Psoas muscle (tissue), 8 donors: Measurements from ENCODE around the gene OTUB1. TPM values are rescaled to one million over a fixed set of nuclear protein-coding genes. Genes with fewer than 3 reads are reported as not detected.
"Not testable (repeated sequence)": the region's sequence is repeated elsewhere in the genome, so short reads cannot be mapped to it uniquely, and the experiment has no call there.

Experiments used
- ATAC-seq, 4 donors: fragments of 200-7000 bp; cut with Tn5 transposase; one replicate each; pipeline ENCODE4 v1.9.1; 2020; ENCODE audit warnings: moderate library complexity in 3 of 4, mild to moderate bottlenecking in 2 of 4
- DNase-seq, 2 donors: peaks; one replicate each; pipeline ENCODE4 v3.0.0-alpha.2; 2020
- H3K27ac ChIP-seq: fragments of 200-600 bp; one replicate; pipeline ENCODE4 v1.8.0; 2022
- H3K27me3 ChIP-seq, 3 donors: fragments of 200-600 bp in 1 of 3; one replicate each; pipeline versions ENCODE4 v1.6.1 to v1.8.0; 2013 to 2022; ENCODE audit warnings: low read length in 2 of 3, mild to moderate bottlenecking in 2 of 3, moderate library complexity in 1 of 3; ENCODE audit not compliant: insufficient read depth in 3 of 3
- H3K36me3 ChIP-seq, 2 donors: fragments of 200-600 bp in 1 of 2; one replicate each; pipeline versions ENCODE4 v1.6.1 to v1.8.0; 2013 to 2022; ENCODE audit warnings: low read depth in 1 of 2, mild to moderate bottlenecking in 1 of 2, moderate library complexity in 1 of 2; ENCODE audit not compliant: insufficient read depth in 1 of 2
- H3K4me1 ChIP-seq: fragments of 200-600 bp; one replicate; pipeline ENCODE4 v1.8.0; 2022
- H3K4me3 ChIP-seq: fragments of 200-600 bp; one replicate; pipeline ENCODE4 v1.8.0; 2022; ENCODE audit warnings: mild to moderate bottlenecking
- H3K9me3 ChIP-seq: fragments of 200-600 bp; one replicate; pipeline ENCODE4 v1.8.0; 2022
- WGBS, 3 donors: extraction: QIAGEN DNeasy Blood & Tissue Kit; methylation state at CpG; one replicate each; pipeline versions ENCODE4 v1.1.6 to v1.1.7; 2013; 5-methylcytosine and 5-hydroxymethylcytosine counted together
- intact Hi-C, 2 donors: fragments of 100-400 bp; cut with DNase I; formaldehyde crosslinking; loops; one replicate each; pipeline versions ENCODE4 v1.11.0 to v1.14.2; 2022
- polyA plus RNA-seq, 3 donors: library from polyadenylated mRNA; stranded (reverse); fragments of 200-250 nt; gene quantifications; one replicate each; pipeline ENCODE4 v1.2.3, GENCODE V29; 2013
- total RNA-seq, 4 donors: library from RNA; stranded (reverse); fragmentation: NEBNext Ultra II Directional in 2 of 4; extraction: Animal tissue kit (Norgen Biotek cat#: 25700) in 2 of 4; gene quantifications; one replicate each; pipeline versions ENCODE4 v1.2.1 to v1.2.4, GENCODE V29; 2021 to 2023
- TF ChIP-seq, protein P1 (sequence below): fragments of 200-600 bp; IDR thresholded peaks from one replicate; pipeline ENCODE4 v1.8.0; 2022; ENCODE audit warnings: antibody characterized with exemption
- donor health status: healthy with polysubstance abuse.
- donor health status: DM: no; HTN: no; CAD: no; lungs with moderate emphysema.
- donor health status: Bipolar disorder and iron deficiency.
- donor health status: healthy.
- donor health status: DM: yes; HTN: yes; CAD: no.
- donor health status: DM: no; HTN: no; CAD: no.
- donor health status: DM: no; HTN: no; CAD: no.
- donor health status: DM: yes; HTN: yes; CAD: no.

Gene OTUB1
- total and polyA plus RNA-seq, 7 donors, result 39.4 to 75.4 (median 47.8) TPM

DNA sequence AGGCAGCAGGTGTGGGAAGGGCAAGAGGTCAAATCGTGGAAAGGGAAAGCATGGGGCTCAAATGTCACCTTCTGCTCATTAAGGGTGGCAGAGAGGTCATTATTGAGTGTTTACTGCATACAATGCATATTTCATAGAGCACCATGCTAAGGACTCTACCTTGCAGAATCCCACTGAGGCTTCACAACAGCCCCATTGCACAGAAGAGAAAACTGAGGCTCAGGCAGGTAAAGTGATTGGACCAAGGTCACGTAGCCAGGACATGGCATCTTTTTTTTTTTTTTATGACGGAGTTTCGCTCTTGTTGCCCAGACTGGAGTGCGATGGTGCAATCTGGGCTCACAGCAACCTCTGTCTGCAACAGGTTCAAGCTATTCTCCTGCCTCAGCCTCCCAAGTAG is 57.3 kb downstream of the OTUB1 start:
- TF ChIP-seq, protein P1, sequence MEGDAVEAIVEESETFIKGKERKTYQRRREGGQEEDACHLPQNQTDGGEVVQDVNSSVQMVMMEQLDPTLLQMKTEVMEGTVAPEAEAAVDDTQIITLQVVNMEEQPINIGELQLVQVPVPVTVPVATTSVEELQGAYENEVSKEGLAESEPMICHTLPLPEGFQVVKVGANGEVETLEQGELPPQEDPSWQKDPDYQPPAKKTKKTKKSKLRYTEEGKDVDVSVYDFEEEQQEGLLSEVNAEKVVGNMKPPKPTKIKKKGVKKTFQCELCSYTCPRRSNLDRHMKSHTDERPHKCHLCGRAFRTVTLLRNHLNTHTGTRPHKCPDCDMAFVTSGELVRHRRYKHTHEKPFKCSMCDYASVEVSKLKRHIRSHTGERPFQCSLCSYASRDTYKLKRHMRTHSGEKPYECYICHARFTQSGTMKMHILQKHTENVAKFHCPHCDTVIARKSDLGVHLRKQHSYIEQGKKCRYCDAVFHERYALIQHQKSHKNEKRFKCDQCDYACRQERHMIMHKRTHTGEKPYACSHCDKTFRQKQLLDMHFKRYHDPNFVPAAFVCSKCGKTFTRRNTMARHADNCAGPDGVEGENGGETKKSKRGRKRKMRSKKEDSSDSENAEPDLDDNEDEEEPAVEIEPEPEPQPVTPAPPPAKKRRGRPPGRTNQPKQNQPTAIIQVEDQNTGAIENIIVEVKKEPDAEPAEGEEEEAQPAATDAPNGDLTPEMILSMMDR, result no peak
- Histone ChIP-seq H3K27ac (no peak overlapping the region), H3K36me3 (no peaks in the 10 kb centered on the region), H3K4me1 (peaks cover 5% of the 10 kb centered on the region), H3K9me3 (no peaks in the 10 kb centered on the region), H3K4me3 (no peak overlapping the region), H3K27me3 (no peaks in the 10 kb centered on the region)
- ATAC-seq (no peak), DNase-seq (no peak)
- WGBS, 3 donors, result 78 to 89% (median 84%) methylated on average over 5 of the region's 5 CpGs
- intact Hi-C loops, result no loop called here

DNA sequence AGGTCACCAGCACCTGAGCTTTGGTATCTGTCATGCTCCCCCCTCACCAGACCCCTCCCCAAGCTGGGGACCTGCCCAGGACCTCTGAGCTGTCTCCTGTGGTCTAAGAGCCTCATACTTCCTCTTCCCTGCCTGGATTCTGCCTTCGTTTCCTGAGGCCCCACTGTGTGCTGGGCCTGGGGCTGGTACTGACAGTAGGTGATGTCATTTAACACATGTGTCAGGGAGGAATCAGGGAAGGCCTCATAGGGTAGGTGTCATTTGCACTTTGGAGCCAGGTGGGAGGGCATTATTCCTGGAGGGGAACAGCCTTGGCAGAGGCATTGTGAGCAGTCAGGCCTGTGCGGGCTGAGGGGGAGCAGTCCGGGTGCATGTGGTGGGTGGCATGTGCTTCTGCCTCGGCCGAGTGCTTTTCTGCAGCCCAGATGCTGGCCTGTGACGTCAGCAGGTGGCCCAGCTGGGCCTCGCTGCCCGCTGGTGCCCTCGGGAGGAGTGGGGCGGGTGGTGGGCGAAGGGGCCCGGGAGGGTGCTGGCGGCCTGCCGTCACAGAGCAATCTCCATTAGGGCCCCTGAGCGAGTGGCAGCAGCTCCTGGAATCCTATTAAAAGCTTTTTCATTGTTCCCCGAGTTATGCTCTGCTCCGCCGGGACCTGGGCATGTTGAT is 58.6 kb downstream of the OTUB1 start:
- DNase-seq (no peak), ATAC-seq (no peak)
- Histone ChIP-seq H3K27me3 (no peaks in the 10 kb centered on the region), H3K9me3 (no peaks in the 10 kb centered on the region), H3K36me3 (no peaks in the 10 kb centered on the region), H3K27ac (no peak overlapping the region), H3K4me3 (no peak overlapping the region), H3K4me1 (peaks cover 7% of the 10 kb centered on the region)
- intact Hi-C loops, result no loop called here
- TF ChIP-seq, protein P1, result no peak
- WGBS, 3 donors, result 67 to 72% (median 68%) methylated on average over 18 of the region's 18 CpGs

DNA sequence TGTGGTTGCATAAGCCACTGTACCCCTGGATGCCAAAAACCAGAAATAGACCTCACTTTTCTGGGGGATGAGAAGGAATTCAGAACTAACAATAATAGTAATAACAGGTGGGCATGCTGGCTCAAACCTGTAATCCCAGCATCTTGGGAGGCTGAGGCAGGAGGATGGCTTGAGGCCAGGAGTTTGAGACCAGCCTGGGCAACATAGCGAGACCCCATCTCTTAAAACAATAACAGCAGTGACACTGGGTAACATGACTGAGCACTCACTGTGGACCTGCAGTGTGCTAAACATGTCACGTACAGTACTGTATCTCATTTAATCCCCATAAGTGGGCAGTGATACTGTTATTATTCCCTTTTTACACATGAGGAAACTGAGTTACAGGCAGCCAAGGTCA is 59.5 kb downstream of the OTUB1 start:
- no peak overlapping the region for H3K27ac ChIP-seq
- H3K27me3 ChIP-seq, result no peaks in the 10 kb centered on the region
- DNase-seq (no peak), ATAC-seq (no peak)
- WGBS, 3 donors, result 93 to 95% (median 93%) methylated on average over 2 of the region's 2 CpGs
- intact Hi-C loops, result no loop called here
- H3K36me3 ChIP-seq, result no peaks in the 10 kb centered on the region
- TF ChIP-seq, protein P1, result no peak
- H3K4me1 ChIP-seq, result peaks cover 7% of the 10 kb centered on the region
- H3K4me3 ChIP-seq, result no peak overlapping the region
- H3K9me3 ChIP-seq, result no peaks in the 10 kb centered on the region

DNA sequence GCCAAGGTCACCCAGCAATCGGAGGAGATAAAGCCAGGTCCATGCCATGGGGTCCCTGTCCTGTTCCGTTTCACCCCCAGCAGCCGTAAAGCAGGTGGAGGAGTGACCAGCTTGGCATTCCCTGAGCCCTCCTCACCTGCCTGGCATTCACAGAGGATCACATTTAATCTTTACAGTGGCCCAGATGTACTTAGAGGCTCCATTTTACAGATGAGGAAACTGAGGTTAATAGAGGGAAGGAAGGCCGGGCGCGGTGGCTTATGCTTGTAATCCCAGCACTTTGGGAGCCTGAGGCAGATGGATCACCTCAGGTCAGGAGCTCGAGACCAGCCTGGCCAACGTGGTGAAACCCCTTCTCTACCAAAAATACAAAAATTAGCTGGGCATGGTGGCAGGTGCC is 61.1 kb downstream of the OTUB1 start:
- H3K27ac ChIP-seq, H3K36me3 ChIP-seq, H3K4me1 ChIP-seq, intact Hi-C loops, H3K9me3 ChIP-seq, ATAC-seq, H3K27me3 ChIP-seq, H3K4me3 ChIP-seq, DNase-seq: not testable (repeated sequence)
- 79 to 92% (median 87%) methylated on average over 8 of the region's 8 CpGs for WGBS, 3 donors

Other genes with a start within 250 kb of the OTUB1 start
- 10 to 100 TPM in 1 of 4 donors, 1 to 10 TPM in 3; 4.4 to 10.9 (median 7.8) TPM for gene ZFTA, start 217.7 kb upstream of the OTUB1 start, total RNA-seq
- gene ZFTA, start 217.7 kb upstream of the OTUB1 start, polyA plus RNA-seq, result 10 to 100 TPM in 1 of 3 donors, 1 to 10 TPM in 2; 2.1 to 14.7 (median 5.0) TPM
- gene SPINDOC, start 173.0 kb upstream of the OTUB1 start, total RNA-seq, result 1 to 10 TPM; 3.8 to 8.8 (median 6.9) TPM
- 1 to 10 TPM; 2.7 to 4.7 (median 4.6) TPM for gene SPINDOC, start 173.0 kb upstream of the OTUB1 start, polyA plus RNA-seq
- 10 to 100 TPM; 21.7 to 24.9 (median 22.9) TPM for gene MARK2, start 147.3 kb upstream of the OTUB1 start, total RNA-seq
- gene MARK2, start 147.3 kb upstream of the OTUB1 start, polyA plus RNA-seq, result 10 to 100 TPM; 11.7 to 24.7 (median 12.7) TPM
- 1 to 10 TPM in 1 of 4 donors, under 1 TPM in 3; 0.25 to 2.1 (median 0.47) TPM for gene RCOR2, start 69.3 kb upstream of the OTUB1 start, total RNA-seq
- gene RCOR2, start 69.3 kb upstream of the OTUB1 start, polyA plus RNA-seq, result under 1 TPM; 0.07 to 0.91 (median 0.77) TPM
- gene NAA40, start 47.4 kb upstream of the OTUB1 start, total RNA-seq, result 10 to 100 TPM in 1 of 4 donors, 1 to 10 TPM in 3; 5.4 to 13.7 (median 7.8) TPM
- gene NAA40, start 47.4 kb upstream of the OTUB1 start, polyA plus RNA-seq, result 10 to 100 TPM in 1 of 3 donors, 1 to 10 TPM in 2; 4.6 to 10.5 (median 7.6) TPM
- gene COX8A, start 11.8 kb upstream of the OTUB1 start, total RNA-seq, result 100 to 1,000 TPM; 547 to 830 (median 614) TPM
- 1,000 to 10,000 TPM; 1,239 to 1,847 (median 1,663) TPM for gene COX8A, start 11.8 kb upstream of the OTUB1 start, polyA plus RNA-seq
- gene FLRT1, start 49.5 kb downstream of the OTUB1 start, total RNA-seq, result under 1 TPM in 3 of 4 donors, not detected in 1; 0.08 to 0.10 (median 0.08) TPM
- under 1 TPM in 2 of 3 donors, not detected in 1; 0.03 to 0.05 TPM for gene FLRT1, start 49.5 kb downstream of the OTUB1 start, polyA plus RNA-seq
- 100 to 1,000 TPM; 151 to 206 (median 182) TPM for gene MACROD1, start 179.7 kb downstream of the OTUB1 start, total RNA-seq
- 100 to 1,000 TPM; 147 to 281 (median 177) TPM for gene MACROD1, start 179.7 kb downstream of the OTUB1 start, polyA plus RNA-seq
- gene STIP1, start 199.7 kb downstream of the OTUB1 start, total RNA-seq, result 100 to 1,000 TPM; 124 to 194 (median 162) TPM
- gene STIP1, start 199.7 kb downstream of the OTUB1 start, polyA plus RNA-seq, result 100 to 1,000 TPM; 158 to 207 (median 205) TPM
- gene FERMT3, start 220.3 kb downstream of the OTUB1 start, total RNA-seq, result 10 to 100 TPM in 1 of 4 donors, 1 to 10 TPM in 3; 6.7 to 11.7 (median 8.4) TPM
- 1 to 10 TPM; 2.5 to 4.3 (median 3.0) TPM for gene FERMT3, start 220.3 kb downstream of the OTUB1 start, polyA plus RNA-seq
- 100 to 1,000 TPM in 1 of 4 donors, 10 to 100 TPM in 3; 49.6 to 131 (median 92.5) TPM for gene TRPT1, start 239.7 kb downstream of the OTUB1 start, total RNA-seq
- gene TRPT1, start 239.7 kb downstream of the OTUB1 start, polyA plus RNA-seq, result 100 to 1,000 TPM in 2 of 3 donors, 10 to 100 TPM in 1; 88.9 to 109 (median 103) TPM
- 10 to 100 TPM; 39.6 to 59.3 (median 49.6) TPM for gene NUDT22, start 239.8 kb downstream of the OTUB1 start, total RNA-seq
- 10 to 100 TPM; 31.6 to 56.0 (median 43.0) TPM for gene NUDT22, start 239.8 kb downstream of the OTUB1 start, polyA plus RNA-seq
- 10 to 100 TPM; 22.9 to 45.8 (median 30.5) TPM for gene DNAJC4, start 244.1 kb downstream of the OTUB1 start, total RNA-seq
- 10 to 100 TPM; 29.3 to 39.7 (median 29.6) TPM for gene DNAJC4, start 244.1 kb downstream of the OTUB1 start, polyA plus RNA-seq
- 100 to 1,000 TPM in 2 of 4 donors, 10 to 100 TPM in 2; 77.0 to 125 (median 103) TPM for gene VEGFB, start 248.1 kb downstream of the OTUB1 start, total RNA-seq
- 100 to 1,000 TPM in 1 of 3 donors, 10 to 100 TPM in 2; 80.4 to 104 (median 100.0) TPM for gene VEGFB, start 248.1 kb downstream of the OTUB1 start, polyA plus RNA-seq